NCI-H1930 (cell line): Measurements from ENCODE around the gene C14orf180.

Experiments
- DNase-seq, 2 experiments: peaks; one replicate each; lab custom pipeline; 2025; lab: John Stamatoyannopoulos, UW

C14orf180 gene

DNA sequence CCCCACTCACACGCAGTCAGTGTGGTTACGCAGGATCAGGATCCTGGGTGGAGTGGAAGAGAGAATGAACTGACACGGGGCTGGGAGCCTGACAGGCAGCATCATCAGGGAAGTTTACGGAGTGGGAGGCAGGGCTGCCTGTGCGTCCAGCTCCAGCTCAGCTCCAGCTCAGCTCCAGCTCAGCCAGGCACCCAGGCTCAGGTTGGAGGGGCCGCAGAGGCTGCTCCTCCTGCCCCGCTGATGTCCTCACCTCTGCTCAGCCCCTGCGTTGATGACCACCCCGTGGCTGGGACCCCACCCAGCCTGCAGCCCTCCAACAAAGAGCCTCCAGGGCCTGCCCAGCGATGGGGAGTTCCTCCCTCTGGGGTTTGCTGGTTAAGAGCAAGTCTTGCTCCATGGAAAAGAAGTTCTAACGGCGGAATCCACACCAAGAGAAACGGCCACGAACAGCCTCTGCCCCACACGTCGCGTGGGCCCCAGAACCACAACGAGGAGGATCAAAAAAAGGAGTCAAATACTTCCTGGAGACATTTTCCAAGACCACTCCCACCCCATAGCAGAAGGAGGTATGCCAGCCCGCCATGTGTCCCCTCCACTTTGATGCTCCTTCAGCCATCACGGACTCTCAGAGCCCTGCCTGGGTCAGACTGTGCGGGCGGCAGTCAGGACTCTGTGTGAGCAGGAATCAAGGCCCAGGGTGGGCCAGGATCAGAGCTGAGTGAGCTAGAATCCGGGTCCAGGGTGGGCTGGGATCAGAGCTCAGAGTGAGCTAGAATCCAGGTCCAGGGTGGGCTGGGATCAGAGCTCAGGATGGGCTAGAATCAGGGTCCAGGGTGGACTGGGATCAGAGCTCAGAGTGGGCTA, 17.7 kb upstream of the C14orf180 start:
- DNase-seq = no peak

DNA sequence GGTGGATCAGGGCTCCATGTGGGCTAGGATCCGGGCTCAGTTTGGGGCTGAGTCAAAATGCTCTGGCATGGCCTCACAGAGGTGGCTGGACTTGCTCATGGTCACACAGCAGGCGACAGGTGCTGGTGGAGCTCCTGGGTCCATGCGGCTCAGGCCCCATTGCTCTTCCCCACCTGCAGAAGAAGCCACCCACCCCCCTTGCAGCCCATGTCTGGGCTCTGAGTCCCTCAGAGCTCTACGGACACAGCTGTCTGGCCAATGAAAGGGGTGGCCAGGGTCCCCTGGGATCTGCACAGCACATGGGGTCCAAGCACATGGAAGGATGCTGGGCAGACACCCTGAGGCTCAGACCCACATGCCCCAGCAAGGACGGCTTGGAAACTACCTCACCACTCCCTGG, 17.0 kb upstream of the C14orf180 start:
- DNase-seq = no peak

DNA sequence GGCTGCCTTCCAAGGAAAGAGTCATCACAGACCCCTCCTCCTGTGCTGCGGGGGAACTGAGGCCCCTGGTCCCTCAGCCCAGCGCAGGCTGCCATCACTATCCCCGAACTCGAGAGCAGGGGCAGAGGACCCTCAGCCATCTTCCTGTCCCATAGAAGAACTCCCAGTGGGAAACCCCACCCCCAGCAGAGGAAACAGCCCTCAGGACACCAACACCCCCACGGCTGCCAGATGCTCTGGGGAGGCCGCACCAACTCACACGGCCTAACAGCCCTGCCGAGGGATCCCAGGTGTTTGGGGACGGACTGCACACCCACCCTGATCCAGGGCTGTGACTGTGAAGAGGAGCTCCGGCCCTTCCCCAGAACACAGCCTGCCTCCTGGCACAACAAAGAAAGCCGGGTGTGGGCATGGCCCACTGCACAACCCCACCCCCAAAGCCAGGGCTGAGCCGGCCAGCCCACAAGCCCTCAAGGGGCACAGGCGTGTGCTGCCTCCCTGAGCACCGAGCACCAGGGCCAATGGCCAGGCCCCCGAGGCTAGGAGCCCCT, 16.3 kb upstream of the C14orf180 start:
- no peak for DNase-seq

DNA sequence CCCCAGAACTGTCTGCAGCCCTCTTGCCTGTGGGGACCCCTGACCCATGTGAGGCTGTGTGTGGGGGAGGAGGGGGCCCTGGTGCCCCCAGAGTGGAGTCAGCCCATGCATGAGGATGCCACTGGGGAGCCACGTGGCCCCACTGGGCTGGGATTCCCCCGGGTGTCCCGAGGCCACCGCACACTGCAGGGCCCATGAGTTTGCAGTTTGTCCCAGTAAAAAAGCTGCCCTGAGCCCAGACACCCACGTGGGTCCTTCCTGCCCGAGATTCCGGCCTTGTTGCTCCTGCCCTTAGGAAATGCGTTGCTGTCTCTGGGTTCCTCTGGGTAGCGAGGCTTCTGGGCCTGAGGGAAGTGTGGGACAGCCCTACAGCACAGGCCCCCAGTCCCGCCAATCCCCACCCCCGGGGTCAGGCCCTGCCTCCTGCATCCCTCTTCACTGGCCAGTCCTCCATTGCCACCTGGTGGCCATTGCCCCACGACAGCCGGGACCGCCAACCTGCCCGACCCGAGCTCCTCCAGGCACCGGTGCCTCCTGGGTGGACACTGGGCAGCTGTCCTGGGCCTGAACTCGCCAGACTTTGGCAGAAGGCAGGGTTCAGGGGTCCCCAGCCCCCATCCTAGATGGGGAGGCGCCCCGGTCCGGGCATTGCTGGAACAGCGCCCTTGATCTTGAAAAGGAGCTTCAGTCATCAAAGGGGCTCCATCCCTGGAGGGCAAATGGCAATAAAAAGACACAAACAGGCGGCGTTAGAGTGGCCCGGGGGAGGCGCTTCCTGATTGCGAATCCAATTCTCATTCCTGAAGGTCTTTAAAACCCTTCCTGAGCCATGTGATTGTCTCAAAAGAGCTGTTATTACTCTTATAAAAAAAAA, 15.6 kb upstream of the C14orf180 start:
- peak in 1 of 2 experiments; percentile 28 for DNase-seq

DNA sequence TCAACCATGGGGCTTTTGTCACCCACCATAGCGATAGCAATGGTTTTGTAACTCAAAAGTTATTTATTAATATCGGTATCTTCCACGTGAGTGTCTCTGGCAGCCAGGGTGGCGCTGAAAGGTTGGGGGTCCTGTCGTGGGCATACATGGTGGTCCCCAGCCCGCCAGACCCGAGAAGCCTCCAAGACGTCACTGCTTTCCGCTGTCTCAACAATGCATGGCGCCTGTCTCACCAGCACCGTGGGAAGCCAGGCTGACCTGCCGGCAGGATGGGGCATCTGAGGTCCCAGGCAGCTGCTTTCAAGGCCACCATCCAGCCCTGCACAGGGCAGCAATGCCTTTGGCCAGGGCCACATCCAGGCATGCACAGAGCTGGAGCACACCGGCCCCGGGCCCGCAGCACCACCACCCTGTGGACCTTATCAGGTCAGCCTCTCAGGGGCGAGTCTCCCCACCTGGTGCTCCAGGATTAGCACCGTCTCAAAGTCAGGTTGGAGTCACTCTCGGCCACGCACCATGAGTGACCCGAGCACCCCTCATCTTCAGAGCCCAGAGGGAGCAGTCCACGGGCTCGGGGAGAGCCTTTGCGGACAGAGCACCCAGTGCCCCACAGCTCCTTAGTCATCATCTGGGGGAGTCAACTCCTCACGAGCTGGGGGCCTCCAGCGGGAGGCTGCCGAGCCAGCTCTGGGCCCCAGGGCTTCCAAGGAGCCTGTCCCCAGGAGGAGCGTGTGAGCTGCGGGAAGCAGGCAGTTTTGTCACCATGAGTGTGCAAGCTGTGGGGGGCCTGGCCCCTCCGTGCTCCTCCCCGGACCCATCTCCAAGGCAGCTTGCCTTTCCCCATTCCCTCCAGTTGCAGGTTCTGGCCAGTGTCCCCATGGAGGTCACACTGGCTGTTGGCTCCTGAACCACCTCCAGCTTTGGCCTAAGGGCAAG, 14.6 kb upstream of the C14orf180 start:
- DNase-seq = no peak

- DNase-seq = no peak
Measured at GRCh38 chr14:104567141-104567956, 12.2 kb upstream of the C14orf180 start.

DNA sequence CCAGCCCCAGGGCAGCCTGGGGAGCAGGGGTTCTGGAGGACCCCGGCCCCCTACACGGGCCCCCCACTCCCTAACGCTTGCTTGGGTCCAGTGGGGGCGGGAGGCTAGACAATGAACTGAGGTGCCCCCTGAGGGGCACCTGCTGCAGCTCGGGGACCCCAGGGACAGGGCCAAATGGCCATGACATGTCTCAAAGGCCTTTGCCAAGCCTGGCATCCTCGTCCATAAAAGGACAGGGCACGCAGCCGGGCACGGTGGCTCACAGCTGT, 11.7 kb upstream of the C14orf180 start:
- DNase-seq = no peak

DNA sequence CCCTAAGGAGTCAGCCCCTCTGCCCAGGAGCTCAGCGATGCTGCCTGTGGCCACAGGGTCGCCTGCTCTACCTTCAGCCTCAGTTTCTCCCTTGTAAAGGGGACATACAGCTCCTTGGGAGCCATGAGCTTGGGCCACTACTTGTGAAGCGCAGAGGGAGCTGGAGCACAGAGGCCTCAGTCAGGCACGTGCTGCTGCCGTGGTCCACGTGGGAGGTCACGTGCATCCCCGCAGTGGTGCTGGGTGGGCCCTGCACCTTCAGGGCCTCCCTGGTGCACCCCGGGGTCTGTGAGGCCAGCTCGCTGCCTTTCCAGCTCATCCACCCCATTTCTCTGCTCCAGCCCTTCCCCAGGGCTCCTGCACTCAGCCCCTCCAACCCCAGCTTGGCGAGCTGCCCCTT, 10.9 kb upstream of the C14orf180 start:
- no peak for DNase-seq

DNA sequence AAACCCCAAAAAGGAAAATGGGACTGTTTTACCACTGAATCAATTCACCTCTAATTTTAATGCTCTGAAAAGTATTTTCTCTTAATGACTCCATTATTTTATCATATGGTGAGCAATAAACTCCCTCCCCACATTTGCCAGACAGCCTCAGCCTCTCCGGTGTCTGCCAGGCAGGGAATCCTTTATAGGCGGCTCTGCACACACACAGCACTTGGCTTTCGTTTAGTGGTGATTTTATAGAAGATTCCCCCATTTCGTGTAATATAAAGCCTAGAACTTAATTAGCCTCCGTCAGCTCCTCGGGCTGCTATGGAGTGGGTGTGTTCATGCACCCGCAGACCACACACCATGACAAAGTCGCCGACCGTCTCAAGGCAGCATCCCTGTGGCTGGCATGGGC, 10.1 kb upstream of the C14orf180 start:
- DNase-seq = no peak

GRCh38 chr14:104571246-104571645, 8.3 kb upstream of the C14orf180 start:
- no peak for DNase-seq

DNA sequence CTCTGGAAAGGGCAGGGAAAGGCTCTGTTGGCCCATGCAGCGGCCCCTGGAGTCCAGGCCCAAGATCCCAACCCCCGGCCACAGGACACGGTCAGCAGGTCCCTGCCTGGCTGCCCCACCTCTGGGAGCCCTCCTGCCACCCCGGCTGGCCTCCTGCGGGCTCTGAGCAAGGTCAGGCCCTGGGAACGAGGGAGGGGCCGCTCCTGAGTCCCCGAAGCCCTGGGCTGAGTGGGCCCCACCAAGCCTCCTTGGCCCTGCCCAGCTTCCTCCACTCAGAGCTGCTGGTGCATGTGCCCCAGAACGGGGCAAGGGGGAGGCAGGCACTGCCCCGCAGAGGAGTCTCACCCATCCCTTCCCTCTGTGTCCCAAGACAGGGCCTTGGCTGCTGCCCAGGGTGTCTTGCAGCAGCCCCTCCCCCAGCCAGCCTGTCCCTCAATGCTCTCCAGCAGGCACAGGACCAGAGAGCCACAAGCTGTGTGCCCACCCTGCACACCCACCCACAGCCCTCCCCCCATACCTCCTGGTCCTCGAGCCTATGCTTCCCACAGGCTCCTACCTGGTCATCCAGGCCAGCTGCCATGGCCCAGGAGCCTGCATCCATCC, 7.4 kb upstream of the C14orf180 start:
- no peak for DNase-seq

GRCh38 chr14:104572668-104573067, 6.9 kb upstream of the C14orf180 start:
- no peak for DNase-seq

DNA sequence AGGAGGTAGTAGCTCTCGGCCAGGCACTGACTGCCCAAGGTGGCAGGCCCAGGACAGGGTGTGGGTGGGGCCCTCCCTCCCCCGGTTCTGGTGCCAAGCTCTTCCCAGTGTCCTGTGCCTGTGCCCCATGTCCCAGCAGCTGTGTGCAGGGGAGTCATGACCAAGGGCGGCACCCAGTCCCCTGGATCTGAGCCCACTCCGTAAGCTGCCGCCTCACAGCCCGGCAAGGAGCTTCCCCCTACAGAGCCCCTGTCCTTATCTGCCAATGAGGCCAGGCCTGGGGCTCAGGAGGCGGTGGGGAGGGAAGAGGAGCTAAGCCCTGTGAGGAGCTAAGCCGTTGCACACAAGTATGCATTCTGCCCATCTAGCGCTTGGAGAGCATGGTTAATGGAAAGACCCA, 5.6 kb upstream of the C14orf180 start:
- no peak for DNase-seq

- DNase-seq = no peak
Measured at GRCh38 chr14:104574536-104574935, 5.0 kb upstream of the C14orf180 start.

GRCh38 chr14:104574978-104575583, 4.5 kb upstream of the C14orf180 start:
- no peak for DNase-seq

GRCh38 chr14:104576232-104576969, 3.2 kb upstream of the C14orf180 start:
- no peak for DNase-seq

DNA sequence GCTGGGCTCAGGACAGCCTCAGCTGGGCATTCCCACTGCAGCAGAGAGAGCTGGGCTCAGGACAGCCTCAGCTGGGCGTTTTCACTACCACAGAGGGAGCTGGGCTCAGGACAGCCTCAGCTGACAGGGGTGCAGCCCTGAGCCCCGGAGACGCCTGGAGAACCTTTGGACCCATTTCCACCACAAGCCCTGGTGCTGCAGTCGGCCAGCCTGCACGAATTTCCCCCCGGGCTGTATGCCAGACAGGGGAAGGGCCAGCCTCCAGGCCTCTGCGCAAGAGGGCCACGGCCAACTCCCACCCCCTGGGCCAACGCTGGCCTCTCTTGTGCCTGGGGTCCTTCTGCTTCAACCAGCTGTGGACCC, 2.6 kb upstream of the C14orf180 start:
- DNase-seq = no peak

GRCh38 chr14:104577426-104577825, 2.1 kb upstream of the C14orf180 start:
- DNase-seq = no peak

DNA sequence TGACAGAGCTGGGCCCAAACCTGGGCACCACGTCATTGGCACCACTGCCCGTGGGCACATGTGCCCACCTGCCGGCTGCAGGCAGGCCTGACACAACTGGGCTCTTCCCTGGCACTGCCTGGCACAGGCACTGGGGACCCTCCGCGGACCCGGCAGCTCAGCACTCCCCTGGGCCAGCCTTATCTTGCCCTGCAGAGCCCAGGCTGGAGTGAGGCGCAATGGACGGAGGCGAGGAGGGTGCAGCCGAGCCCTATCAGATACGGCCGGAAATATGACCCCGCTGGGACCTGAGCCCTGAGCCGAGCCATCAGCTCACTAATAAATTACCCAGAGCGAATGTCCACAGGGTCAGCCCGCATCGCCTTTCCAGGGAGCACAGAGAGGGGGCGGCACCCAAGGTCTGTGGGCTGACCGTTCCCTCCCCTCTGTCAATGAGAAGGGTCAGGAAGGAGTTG, 1.7 kb upstream of the C14orf180 start:
- DNase-seq = no peak
